Astrocyte (in vitro differentiated cells and primary cell): ENCODE data around the gene KRT23.

Experiments used
- CTCF ChIP-seq: IDR thresholded peaks from 2 replicates; pipeline ENCODE4 v1.5.1; 2011; ENCODE audit warnings: low read depth, mild to moderate bottlenecking, inconsistent platforms, low read length, moderate library complexity; ENCODE audit not compliant: insufficient read depth
- EZH2 ChIP-seq: IDR thresholded peaks from 2 replicates; pipeline ENCODE4 v1.6.1; 2012; ENCODE audit warnings: mild to moderate bottlenecking, low read length, inconsistent platforms; ENCODE audit not compliant: insufficient read depth

GRCh38 chr17:40981115-40981514 is 43.7 kb upstream of the KRT23 start:
- TF ChIP-seq EZH2 (no peak), CTCF (no peak)
